HG03354 (cell line): ENCODE data around the gene SLC38A11.

Source experiments
- ATAC-seq: cut with Tn5 transposase; IDR thresholded peaks from one replicate; pipeline ENCODE4 v1.9.1; 2021; ENCODE audit warnings: mild to moderate bottlenecking; ENCODE audit not compliant: unreplicated experiment, poor library complexity, severe bottlenecking

SLC38A11 gene

GRCh38 chr2:164974221-164974620 is 18.9 kb upstream of the SLC38A11 start:
- no peak for ATAC-seq

GRCh38 chr2:164972216-164972615 is 16.9 kb upstream of the SLC38A11 start:
- ATAC-seq = no peak

GRCh38 chr2:164969909-164970690 is 14.8 kb upstream of the SLC38A11 start:
- no peak for ATAC-seq

DNA sequence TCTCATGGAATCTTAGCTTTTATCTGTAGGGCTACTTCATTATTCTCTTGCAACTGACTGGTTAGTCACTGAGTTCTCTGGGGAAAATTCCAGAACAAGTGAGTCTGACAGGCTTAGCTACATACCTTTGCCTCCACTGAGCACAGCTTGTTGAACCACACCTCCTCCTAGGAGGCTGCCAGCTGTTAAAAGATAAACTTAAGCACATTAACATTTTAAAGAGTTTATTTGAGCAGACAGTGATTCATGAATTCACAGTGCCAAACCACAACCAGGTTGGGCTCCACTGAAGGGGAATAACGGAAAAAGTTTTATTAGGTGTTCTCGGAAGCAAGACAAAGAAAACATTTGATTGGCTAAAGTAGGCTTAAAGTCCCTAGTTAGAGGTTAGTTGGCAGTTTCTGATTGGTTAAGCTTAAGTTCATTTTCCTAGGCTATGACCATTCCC is 12.5 kb upstream of the SLC38A11 start:
- no peak for ATAC-seq

GRCh38 chr2:164967361-164967760 is 12.0 kb upstream of the SLC38A11 start:
- no peak for ATAC-seq

GRCh38 chr2:164964700-164965099 is 9.4 kb upstream of the SLC38A11 start:
- no peak for ATAC-seq

GRCh38 chr2:164960159-164960558 is 4.8 kb upstream of the SLC38A11 start:
- ATAC-seq = no peak

GRCh38 chr2:164954186-164954585 is 1.1 kb downstream of the SLC38A11 start:
- ATAC-seq = no peak

DNA sequence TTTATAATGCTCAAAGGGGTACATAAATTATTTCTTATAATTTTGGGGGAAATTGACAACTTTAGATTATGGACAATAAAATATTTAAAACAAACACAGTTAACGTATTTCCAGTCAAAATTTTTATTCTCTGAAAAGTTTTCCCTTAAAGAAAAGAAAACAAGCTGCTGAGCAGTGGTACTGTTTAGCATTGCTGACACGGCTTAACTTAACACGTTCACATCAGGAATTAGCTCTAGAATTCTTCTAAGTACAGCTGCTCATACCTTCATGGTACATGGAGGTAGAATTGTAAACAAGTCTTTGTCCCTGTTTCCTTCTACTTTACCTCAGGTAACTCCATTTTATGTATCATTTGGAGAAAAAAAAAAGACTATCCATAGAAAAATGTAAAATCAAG is 2.0 kb downstream of the SLC38A11 start:
- ATAC-seq = no peak

DNA sequence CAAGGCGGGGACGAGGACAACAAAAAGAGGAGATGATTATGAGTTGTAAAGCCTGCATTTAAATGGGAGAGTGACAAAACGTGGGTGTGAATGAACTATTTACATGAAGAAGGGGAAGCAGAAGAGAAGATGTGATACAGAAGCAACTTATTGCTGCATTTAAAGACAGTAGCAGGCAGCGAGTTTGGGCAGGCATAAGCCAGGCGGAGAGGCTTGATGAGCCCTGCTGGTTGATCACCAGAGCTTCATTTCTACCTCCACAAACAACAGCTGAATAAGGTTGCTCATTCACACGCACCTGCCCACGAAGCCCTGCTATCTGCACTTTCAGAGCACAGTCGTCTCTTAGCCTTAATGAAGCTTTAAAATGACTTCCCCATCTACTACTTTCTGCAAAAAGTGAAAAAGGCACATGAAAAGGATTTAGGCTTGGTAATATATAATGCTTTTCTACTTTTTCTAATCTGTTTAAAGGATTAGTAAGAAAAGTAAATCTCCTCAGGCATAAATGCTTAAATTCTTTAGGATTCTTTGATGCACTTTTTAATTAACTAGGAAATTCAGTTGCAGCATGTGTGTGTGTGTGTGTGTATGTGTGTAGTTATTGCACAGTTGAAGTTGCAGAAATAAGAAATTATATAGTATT is 3.1 kb downstream of the SLC38A11 start:
- ATAC-seq = no peak

- no peak for ATAC-seq
These were observed 6.8 kb downstream of the SLC38A11 start for GRCh38 chr2:164948540-164948939.

GRCh38 chr2:164947281-164947680 is 8.0 kb downstream of the SLC38A11 start:
- ATAC-seq = no peak

DNA sequence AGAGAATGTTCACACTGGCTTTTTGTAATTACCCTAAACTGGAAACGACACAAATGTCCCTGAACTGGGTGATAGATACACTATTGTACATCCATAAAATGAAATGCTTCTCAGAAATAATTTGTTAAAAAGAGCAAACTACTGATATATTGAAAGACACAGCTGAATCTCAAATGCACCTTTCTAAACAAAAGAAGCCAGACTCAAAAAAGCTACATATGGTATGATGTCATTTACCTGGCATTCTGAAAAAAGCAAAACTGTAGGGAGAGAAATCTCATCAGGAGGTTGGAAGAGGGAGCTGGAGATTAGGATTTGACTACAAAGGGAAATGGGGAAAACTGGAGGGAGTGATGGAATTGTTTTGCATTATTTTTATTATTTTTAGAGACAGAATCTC is 12.0 kb downstream of the SLC38A11 start:
- no peak for ATAC-seq

GRCh38 chr2:164937864-164938401 is 17.4 kb downstream of the SLC38A11 start:
- ATAC-seq = no peak

DNA sequence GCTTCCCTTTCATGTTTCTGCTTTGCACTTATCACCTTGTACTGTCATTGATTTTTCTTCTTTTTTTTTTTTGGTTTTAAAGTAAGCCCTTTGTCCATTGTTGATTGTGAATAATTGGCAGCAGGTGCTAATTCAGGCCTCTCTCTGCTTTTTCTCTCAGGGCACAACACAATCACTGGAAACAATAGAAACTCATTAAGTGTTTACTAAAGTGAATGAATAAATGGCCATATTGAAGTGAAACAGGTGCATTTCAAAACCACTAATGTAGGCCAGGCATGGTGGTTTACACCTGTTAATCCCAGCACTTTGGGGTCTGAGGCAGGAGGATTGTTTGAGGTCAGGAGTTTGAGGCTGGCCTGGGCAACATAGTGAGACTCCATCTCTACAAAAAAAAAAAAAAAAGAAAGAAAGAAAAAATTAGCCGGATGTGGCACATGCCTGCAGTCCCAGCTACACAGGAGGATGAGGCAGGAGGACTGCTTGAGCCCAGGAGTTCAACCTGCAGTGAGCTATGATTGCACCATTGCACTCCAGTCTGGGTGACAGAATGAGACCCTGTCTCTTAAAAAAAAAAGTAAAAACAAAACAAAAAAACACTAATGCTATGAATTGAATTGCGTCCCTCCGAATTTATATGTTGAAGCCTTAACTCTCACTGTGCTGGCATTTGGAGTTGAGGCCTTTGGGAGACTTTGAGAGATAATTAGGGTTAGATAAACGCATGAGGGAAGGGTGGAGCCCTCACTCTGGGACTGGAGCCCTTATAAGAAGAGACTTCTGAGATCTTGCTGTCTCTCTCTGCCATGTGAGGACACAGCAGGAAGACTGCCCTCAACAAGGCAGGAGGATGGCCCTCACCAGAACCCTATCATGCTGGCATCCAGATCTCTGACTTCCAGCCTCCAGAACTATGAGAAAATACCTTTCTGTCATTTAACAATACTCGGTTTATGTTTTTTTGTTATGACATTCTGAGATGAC is 19.9 kb downstream of the SLC38A11 start:
- no peak for ATAC-seq

DNA sequence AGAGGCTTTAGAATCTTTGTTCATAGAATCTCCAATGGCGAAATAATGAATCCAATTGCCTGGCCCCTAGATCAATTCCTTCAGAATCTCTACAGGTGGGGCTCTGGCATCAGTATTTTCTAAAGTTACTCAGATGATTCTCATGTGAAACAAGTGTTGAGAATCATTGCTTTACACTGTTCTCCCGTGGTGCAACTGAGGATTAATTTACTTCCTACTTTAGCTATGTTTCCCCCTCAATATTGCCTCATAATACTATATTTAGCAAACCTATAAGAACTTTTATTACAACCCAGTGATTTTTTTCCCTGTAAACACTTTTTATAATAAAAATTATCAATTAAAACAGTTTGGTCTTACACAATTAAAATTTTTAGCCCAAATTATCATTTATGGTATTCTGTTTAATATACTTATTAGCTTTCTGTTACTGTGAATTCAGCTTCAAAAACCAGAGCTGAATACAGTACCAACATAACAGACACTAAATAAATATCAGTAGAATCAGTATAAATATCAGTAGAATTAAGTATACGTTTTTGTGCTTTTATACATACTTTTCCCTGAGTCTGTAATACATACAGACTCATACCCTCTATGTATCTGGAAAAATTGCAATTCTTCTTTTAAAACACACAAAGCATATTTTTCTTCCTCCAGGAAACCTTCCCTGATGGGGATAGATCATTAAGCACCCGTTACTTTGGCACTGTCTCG is 20.8 kb downstream of the SLC38A11 start:
- ATAC-seq = no peak

GRCh38 chr2:164933671-164934189 is 21.6 kb downstream of the SLC38A11 start:
- no peak for ATAC-seq

DNA sequence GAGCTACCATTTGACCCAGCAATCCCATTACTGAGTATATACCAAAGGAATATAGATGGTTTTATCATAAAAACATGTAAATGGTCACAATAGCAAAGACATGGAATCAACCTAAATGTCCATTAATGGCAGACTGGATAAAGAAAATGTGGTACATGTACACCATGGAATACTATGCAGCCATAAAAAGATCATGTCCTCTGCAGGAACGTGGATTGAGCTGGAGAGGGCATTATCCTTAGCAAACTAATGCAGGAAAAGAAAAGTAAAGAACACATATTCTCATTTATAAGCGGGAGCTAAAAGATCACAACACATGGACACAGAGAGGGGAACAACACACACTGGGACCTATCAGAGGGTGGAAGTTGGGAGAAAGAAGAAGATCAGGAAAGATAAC is 22.9 kb downstream of the SLC38A11 start:
- no peak for ATAC-seq

- no peak for ATAC-seq
These were observed 27.1 kb downstream of the SLC38A11 start for GRCh38 chr2:164928101-164928673.
